Endometrium (tissue), 2 donors: Measurements from ENCODE around the gene CELF4.
"Not testable (repeated sequence)": the region's sequence is repeated elsewhere in the genome, so short reads cannot be mapped to it uniquely, and the experiment has no call there.

Experiments used
- FAIRE-seq: peaks from 2 replicates; lab custom pipeline; 2012; peaks lifted over from hg19 to GRCh38; lab: Jason Lieb, UNC
- donor health status: control.
- donor health status: control.

CELF4 gene

DNA sequence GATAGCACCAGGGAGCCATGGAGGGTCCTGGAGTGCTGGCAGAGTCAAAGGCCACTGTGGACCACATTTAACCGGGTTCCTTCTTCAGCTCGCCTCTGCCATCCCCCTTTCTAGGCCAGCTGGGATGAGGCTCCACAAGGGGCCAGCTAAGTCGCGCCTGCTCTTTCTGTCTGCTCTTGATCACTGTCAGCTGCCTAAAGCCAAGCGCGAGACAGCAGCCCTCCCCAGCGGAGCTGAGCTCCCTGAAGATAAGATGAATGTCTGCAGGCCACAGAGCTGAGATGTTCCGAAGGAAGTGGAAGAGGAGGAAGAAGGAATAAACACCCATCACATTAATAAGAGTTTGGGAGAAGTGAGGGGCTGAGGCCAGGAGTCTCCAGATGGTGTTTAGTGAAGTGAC, 99.6 kb downstream of the CELF4 start:
- FAIRE-seq: no peak

DNA sequence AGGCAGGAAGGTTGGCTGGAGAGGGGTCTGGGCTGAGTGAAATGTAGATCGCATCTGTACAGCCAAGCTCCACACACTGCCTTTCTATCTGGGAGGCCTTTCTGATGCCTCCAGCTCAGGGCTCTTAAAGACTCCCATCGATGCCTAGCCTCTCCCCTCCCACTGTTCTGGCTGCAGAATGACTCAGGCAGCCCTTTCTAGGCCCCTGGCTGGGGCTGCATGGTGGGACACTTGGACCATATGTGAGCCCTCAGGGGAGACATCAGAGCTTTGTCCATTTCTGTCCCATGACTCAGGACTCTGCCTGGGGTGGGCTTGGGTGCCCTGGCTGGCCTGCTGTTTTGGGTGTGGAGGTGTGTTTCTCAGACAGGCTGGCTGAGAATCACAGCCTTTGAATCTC, 101.3 kb downstream of the CELF4 start:
- FAIRE-seq: no peak

DNA sequence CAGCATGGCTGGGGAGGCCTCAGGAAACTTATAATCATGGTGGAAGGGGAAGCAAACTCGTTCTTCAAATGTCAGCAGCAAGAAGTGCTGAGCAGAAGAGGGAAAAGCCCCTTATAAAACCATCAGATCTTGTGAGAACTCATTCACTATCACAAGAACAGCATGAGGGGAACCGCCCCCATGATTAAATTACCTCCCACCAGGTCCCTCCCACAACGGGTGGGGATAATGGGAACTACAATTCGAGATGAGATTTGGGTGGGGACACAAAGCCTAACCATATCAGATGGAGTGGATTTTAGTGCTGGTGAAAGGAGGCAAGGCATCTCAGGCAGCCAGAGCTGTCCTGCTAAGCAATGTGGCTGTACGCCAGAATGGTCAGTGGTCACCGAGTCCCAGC, 104.3 kb downstream of the CELF4 start:
- FAIRE-seq: not testable (repeated sequence)

DNA sequence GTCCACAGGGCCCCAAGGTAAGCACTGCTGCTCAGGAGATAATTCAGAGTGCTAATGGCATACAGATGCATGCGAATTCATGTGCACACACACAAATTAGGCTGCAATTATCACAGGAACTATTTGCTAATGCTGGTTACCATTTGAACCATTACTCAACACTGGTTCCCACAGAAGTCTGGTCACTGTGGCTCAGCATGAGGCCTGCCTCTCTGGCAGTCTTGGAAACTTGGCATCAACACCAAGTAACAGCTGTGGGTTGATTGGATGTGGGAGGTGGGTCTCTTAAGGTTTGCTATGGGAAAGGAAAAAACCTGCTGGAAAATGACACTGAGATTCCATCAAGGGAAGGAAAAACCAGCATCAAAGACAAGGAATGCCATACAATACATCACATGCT, 105.0 kb downstream of the CELF4 start:
- no peak for FAIRE-seq

DNA sequence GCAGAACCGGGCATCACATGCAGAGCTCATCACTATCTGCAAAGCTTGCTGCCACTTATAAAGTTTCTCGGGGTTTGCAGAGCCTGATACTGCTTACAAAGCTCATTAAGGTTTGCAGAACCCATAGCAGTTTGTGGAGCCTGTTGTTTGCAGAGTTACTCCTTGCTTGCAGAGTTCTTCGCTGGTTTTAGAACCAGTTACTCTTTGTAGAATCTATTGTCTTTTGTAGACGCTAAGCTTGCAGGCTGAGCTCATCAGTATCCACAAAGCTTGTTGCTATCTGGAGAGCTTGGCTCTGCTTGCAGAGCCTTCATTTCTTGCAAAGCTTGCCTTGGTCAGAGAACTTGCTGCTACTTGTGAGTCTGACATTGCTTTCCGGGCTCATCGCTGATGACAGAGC, 106.9 kb downstream of the CELF4 start:
- no peak for FAIRE-seq

DNA sequence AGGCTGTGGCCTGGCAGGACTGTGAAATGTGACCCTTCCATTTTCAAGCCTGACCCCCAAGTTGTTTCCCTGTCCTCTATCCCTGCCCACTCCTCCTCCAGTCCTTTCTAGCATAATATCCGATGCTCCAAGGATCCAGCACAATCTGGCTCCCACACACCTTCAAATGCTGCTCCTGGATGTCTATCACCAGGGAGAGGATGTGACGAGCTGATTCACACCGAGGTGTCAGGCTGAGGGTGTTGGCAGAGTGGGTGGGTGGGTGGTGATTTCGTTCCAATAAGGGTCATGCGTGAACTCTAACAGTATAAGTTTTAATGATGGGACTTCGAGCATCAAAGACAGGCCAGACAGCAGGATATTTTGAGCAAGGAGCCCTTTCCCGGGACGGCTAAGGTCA, 107.8 kb downstream of the CELF4 start:
- FAIRE-seq: no peak

DNA sequence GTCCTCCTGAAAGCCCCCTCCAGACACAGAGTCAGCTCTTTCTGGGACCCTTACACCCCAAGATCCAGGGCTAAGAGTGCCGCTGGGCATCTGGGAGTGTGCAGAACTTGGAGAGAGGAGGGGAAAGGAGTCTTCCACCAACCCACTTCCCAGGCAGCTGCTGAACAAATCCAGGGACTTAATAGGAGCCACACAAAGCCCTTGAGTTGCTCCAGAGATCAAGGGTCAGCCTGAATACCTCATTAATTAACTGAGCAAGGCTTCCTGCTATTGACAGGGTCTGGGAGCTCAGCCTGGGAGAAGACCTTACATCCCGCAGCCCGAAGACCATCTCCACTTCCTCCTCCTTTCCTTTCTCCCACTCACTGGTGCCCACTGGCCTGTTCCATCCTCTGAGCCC, 108.3 kb downstream of the CELF4 start:
- FAIRE-seq: no peak

DNA sequence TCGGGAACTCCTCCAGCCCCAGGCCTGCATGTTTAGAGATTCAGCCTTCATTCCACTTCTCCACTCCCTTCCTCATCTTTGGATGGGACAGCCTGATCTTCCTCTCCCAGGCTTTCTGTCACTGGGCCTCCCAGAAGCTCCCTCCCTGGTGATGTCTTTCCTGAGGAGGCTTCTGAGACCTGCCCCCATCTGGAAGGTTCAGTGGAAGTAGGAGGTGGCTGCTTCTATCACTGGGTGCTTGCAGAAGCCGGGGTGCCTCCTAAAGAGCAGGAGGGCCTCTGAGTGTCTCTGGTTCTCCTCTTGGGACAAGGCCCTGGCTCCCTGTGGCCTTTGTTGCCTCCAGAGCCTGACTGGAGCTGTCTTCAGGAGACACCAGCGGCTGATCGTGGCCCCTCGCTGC, 108.7 kb downstream of the CELF4 start:
- FAIRE-seq: no peak

DNA sequence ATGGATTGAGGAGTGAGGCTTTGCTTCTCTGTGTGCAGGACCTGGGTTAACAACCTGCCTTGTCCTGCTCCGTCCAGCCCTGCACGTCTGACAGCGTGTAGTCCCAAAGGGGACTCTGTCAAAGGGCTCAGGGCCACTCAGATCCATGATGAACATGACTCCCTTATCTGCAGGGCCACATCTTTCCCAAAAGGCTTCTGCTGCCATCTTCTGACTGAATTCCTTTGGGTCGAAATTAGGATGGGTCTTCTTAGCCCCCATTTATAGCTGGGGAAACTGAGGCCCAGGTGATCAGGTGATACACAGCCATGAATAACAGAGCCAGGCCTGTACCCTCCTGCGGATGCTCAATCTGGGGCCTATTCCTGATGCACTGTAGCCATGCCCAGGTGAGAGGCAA, 109.2 kb downstream of the CELF4 start:
- no peak for FAIRE-seq

DNA sequence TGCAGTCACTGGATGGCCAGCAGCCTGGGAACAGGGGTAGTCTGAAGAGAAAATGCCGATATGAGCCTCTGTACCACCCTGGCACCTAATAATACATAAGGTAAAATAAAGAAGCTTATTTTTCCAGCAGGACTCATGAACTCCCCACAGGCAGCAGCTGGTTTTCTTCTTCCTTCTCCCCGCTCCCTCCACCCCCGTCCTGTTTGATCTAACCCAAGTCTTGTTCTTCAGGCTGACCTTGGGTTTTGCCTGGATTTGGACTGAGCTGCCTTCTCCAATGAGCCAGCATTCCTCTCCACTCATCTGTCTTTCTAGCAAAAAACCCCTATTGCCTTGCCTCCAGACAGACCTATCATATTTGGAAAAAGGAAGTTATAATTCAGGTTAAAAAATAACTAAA, 111.8 kb downstream of the CELF4 start:
- no peak for FAIRE-seq

DNA sequence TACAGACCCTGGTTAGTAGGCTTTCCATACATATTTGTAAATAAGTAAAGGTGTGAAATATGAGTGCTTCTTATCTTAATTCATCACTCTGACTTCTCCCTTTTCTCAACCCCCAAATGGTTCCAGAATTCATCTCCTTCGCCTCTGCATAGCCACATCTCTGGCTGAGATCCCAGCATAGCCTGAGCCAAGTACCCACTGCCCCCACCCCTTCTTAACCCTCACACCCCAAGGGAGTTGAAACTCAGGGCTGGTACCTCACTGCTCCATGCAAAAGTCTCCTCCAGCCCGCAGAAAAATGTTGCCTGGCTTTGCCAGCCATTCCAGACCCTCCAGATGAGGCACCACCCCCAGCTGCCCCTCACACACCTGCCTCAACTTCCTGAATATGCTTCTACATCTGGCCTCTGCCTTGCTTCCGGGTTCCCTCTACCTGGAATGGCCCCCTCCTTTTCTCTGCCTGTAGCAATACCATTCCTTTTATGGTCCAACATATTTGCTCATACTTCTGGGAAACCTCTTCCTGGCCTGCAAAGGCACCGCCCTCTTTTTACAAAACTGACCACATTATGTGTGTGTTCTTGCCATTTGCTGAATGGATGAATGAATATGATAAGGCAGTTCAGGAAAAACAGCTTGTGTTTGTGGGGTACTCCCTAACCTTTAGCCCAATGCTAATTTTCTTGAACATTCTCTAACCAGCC, 112.8 kb downstream of the CELF4 start:
- no peak for FAIRE-seq

DNA sequence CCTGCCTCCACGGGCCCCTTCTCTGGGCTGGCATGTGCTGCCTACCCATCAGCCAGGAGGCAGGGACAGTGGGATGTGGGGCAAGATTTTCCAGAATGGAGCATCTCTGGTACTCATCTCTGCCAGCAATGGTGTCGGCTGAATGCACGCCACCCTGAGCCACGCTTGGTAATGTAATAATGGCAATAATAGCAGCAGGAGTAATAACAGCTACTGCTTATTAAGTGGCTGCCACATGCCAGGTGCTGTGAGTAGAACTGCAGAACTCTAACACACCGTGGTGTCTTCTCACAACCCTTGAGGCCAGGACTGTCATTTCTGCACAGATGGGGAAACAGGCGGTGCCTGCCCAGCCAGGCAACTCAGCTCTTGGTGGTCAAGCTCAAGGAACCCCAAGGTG, 113.6 kb downstream of the CELF4 start:
- FAIRE-seq: no peak

DNA sequence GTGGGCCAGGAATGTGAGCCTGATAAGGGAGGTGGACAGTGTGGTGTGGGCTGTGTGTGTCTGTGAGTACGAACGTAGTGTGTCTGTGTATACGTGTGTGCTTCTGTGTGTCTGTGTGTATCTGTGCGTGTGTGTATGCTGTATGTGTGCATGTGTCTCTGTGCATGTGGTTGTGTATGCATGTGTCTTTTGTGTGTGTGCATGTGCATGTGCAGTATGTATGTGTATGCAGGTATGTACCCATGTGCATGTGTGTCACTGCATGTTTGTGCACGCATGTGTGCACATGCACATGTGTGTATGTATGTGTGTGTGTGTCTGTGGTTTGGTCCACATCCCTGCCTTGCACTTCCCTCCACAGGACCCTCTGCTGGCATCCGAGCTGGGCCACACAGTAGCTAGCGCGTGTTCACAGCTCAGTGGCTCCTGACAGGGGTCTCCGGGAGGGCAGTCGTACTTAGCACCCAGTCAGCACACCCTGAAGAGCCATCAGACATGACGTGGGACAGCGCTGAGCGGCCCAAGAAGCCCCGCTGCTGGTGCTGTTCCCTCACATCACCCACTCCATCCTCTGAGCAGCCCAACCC, 114.3 kb downstream of the CELF4 start:
- FAIRE-seq: no peak

DNA sequence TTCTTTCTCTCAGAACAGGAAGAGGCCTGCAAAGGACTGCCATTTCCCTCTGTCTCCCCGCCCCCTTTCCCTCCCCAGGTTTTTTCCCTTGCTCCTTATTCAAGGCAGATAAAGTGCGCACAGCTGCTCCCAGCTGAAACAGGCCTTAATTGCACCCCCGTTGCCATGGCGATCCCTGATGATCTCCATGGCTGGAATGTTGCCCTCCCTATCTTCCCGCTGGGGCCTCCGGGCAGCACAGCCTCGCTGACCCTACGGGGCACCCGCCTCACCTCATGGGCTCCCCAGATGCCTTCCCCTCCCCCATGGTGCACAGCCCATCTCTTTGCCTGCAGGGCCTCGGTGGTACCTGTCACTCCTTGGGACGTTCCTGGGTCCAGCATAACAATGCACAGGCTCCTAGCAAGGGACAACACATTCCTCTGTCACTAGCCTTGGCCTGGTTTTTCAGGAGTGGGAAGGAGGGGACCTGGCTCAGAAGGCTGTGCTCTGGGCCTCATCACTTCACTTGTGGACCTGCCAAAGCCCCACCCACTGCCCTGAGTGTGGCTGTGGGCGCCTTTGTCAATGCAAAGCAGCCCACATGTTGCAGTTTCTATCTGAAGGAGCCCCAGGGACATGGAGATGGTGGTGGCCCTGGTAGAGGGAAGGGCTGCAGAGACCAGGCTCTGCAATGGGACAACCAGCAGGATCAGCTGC, 115.0 kb downstream of the CELF4 start:
- no peak for FAIRE-seq

DNA sequence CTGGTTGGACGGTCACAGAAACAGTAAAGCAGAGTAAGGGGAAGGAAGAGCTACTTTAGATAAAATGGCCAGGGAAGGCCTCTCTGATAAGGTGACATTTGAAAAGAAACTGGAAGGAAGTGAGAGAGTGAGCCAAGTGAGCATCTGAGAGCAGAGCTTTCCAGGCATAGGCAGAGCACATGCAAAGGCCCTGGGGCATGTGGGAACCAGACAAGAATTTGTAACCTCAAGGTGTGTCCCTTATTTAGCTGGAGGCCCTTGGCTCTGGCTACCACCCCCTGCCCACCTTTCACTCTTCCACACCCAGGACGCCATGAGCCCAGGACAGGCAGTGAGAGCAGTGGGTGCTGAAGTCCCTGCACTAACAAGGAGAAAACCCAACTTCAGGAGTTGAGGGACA, 116.0 kb downstream of the CELF4 start:
- FAIRE-seq: no peak

DNA sequence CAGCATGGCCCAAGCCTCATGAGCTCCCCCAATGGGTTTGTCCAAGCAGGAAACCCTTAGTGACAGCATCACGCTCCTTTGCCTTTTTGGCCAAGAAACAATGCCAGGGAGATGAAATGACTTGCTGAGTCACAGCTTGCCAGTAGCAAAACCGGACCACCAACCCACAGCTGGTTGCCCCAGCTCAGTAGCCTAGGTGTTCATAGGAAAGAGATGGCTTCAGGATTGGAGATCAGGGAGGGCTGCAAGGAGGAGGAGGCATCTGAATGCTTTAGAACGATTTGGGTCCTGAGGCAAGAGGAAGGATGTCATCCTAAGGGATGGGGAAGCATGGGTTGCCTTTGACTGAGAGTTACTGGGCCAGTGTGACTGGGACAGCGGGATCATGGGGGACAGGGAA, 116.7 kb downstream of the CELF4 start:
- FAIRE-seq: no peak

DNA sequence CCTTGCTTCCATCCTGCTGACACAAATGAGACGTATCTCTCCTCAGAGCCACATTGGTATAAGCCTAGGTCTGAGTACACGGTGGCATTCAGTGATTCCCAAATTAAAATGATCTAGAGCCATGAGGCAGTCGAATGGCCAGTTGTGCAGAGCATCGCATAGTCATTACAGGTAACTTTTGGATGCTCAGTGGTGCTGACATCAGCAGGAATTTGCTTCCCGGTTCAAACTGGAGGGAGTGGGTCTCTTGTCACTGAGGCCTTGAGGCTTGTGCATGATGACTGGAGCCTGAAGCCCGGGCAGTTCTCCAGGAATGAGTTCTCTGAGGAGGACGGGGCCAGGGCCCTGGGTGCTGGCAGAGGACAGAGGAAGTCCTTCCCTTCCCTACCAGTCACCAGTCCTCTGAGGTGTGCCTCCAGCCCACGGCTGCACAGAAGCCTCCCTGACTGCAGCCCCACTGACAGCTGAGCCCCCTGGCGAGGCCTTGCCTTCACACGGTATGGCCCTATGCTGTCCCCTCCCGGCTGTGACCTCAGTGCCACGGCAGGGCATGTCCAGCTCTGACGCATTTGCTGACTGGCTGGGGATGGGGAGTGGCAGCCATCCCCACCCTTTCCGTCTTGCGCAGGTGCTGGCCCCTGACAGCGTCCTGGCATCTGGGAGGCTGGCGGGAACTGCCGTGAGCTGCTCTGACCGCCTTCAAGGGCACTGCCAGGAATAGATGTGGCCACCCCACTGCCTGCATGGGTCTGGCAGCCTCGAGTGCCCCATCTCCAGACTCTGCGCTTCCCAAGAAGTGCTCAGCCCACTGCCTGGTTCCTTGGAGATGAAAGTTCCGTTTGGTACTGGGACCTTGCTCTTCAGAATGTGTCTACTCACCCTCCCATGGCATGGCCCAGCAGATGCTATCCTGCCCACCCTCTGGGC, 117.4 kb downstream of the CELF4 start:
- FAIRE-seq: no peak

DNA sequence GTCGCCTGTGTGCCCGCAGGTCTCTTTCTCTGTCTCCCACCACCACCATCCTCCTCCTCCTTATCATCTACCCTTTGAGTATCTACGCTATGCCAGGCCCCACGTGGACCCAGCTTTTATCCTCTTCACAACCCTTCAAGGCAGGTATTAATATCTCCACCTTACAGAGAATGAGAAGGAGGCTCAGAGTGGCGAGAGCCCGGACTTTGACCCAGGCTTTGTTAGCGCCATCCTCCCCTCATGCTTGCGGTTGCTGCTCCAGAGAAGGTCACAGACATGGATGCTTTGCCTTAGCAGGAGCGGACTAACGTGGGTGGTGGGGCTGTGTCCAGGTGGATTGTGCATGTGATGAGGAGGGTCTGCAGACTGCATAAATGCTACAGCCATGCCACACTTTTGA, 119.8 kb downstream of the CELF4 start:
- FAIRE-seq: no peak

DNA sequence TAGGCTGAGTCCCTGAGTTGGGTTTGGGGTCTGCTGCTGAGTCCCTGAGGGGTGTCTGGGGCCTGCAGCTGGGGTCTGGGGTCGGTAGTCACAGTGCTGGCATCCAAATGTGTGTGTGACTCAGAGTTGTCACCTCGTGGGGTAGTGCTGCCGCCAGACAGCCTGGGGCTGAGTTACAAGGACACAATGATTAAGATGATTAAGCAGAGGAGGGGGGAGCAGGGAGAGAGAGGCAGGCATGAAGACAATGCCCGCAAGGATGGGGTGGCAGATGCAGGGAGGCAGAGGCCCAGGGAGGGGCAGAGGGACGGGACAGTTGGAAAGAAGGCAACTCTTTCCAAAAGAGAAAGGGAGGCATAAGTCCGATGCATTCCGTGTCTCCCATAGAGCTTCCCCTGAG, 120.2 kb downstream of the CELF4 start:
- no peak for FAIRE-seq

DNA sequence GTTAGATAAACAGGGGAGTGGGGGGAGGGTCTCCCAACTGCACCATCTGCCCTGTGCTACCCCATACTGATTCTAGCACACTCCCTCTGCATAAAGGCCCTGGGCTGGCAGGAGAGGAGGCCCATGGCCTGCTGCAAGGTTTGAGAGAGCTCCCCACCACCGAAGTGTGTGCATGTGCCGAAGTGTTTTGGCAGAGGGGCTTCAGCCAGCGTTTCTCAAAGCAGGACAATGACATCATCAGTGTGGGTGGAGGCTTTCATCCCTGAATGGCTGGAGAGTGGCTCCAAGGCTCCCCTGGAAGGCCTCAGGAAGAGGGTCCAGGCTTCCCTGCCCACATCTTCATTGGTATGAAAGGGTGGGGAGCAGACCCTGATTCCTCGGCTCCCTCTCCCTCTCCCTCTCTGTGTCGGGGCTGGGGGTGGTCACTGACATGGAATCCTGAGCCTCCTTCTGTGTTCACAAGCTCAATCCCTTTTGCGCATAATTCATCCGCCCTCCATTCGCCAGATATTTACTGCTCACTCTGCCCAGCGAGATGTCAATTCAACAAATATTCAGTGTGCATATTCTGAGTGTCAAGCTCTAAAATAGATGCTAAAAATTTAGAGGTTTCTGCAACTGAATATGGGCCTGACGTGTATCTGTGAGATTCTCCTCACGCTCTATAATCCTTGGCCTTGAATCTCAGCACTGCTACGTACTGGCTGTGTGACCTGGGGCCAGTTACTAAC, 122.1 kb downstream of the CELF4 start:
- FAIRE-seq: no peak

DNA sequence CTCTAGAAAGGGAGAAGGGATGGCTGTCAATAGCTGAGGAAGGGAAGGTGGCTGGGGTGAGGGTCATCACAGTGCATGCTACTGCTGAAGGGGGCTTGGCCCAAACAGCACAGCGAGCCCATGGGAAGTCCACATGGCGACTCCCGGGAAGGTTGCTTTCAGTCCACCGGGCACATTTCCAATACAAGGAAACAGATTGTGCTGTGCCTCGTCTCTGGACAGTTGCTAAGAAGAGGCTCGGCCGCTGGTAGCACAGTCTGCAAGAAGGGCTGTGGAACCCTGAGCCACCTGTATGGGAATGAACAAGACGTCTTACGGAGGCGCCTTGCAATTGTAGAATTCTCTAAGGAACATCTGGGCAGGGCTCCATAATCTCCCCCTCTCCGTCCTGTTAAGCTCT, 123.1 kb downstream of the CELF4 start:
- no peak for FAIRE-seq

DNA sequence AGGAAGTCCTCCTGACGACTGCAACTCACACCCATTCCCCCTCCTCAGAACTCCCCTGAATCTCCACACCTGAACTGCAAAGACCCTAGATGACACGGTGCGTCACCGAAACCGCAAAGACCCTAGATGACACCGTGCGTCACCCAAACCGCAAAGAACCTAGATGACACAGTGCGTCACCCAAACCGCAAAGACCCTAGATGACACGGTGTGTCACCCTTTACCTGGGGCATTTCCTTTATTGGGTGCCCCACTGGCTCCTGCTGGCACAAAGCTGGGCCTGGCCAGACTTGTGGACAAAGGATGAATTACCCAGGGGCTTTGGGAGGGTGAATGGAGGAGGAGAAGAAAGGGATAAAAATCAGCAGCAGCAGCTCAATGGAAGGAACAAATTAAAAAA, 123.8 kb downstream of the CELF4 start:
- no peak for FAIRE-seq
